Chondrocyte (in vitro differentiated cells): Measurements from ENCODE around the gene PPP1R16B. TPM values are rescaled to one million over a fixed set of nuclear protein-coding genes. Genes with fewer than 3 reads are reported as not detected.

ENCODE experiments used
- DNase-seq: peaks from one replicate; pipeline ENCODE4 v3.0.0; 2021; ENCODE audit warnings: mixed read lengths, low spot score
- H3K27ac Mint-ChIP-seq: one replicate; pipeline ENCODE4 v1.8.0; 2021; ENCODE audit warnings: mild to moderate bottlenecking, moderate library complexity, mixed read lengths; ENCODE audit not compliant: unreplicated experiment
- H3K27me3 Mint-ChIP-seq: 2 replicates; pipeline ENCODE4 v1.8.0; 2021; ENCODE audit warnings: low read depth, mixed read lengths
- H3K36me3 Mint-ChIP-seq: 2 replicates; pipeline ENCODE4 v1.8.0; 2021; ENCODE audit warnings: low read depth, mixed read lengths
- H3K4me1 Mint-ChIP-seq: 2 replicates; pipeline ENCODE4 v1.8.0; 2021; ENCODE audit warnings: low read depth, mild to moderate bottlenecking, mixed read lengths
- H3K4me3 Mint-ChIP-seq: one replicate; pipeline ENCODE4 v1.8.0; 2021; ENCODE audit warnings: mild to moderate bottlenecking, moderate library complexity, mixed read lengths; ENCODE audit not compliant: unreplicated experiment
- H3K9me3 Mint-ChIP-seq: 2 replicates; pipeline ENCODE4 v1.8.0; 2021; ENCODE audit warnings: low read depth, mixed read lengths
- CTCF ChIP-seq: fragments of 200-600 bp; sonication (generic); IDR thresholded peaks from 2 replicates; pipeline ENCODE4 v1.5.0; 2021; ENCODE audit warnings: antibody characterized with exemption, mild to moderate bottlenecking, moderate library complexity
- total RNA-seq: library from RNA; stranded (reverse); gene quantifications from 3 replicates; pipeline ENCODE4 v1.2.1, GENCODE V29; 2021

Gene PPP1R16B
- total RNA-seq, 1 donor from 2014 or later, result not detected

- TF ChIP-seq CTCF, result no peak
- Mint-ChIP-seq H3K27ac (no peak overlapping the region), H3K27me3 (peaks cover 29% of the 10 kb centered on the region), H3K4me3 (no peak overlapping the region), H3K36me3 (no peaks in the 10 kb centered on the region), H3K4me1 (no peaks in the 10 kb centered on the region), H3K9me3 (no peaks in the 10 kb centered on the region)
- DNase-seq, result no peak
Measured at GRCh38 chr20:38838326-38838725, 32.8 kb downstream of the PPP1R16B start.

GRCh38 chr20:38839563-38839962, 34.1 kb downstream of the PPP1R16B start:
- H3K9me3 Mint-ChIP-seq, result peaks cover 2% of the 10 kb centered on the region

GRCh38 chr20:38840053-38840893, 34.8 kb downstream of the PPP1R16B start:
- TF ChIP-seq CTCF, result no peak
- H3K4me3 Mint-ChIP-seq, result no peak overlapping the region
- no peak for DNase-seq
- H3K9me3 Mint-ChIP-seq, result peaks cover 2% of the 10 kb centered on the region
- no peaks in the 10 kb centered on the region for H3K4me1 Mint-ChIP-seq
- peaks cover 32% of the 10 kb centered on the region for H3K27me3 Mint-ChIP-seq
- H3K36me3 Mint-ChIP-seq, result no peaks in the 10 kb centered on the region
- no peak overlapping the region for H3K27ac Mint-ChIP-seq

More at GRCh38 chr20:38839563-38839962, 34.1 kb downstream of the PPP1R16B start:
- Mint-ChIP-seq H3K27ac (no peak overlapping the region), H3K27me3 (peaks cover 27% of the 10 kb centered on the region), H3K4me3 (no peak overlapping the region), H3K4me1 (no peaks in the 10 kb centered on the region), H3K36me3 (no peaks in the 10 kb centered on the region)
- DNase-seq, result no peak
- no peak for TF ChIP-seq CTCF

GRCh38 chr20:38840894-38841470, 35.5 kb downstream of the PPP1R16B start:
- no peak for TF ChIP-seq CTCF
- DNase-seq, result no peak
- Mint-ChIP-seq H3K27ac (no peak overlapping the region), H3K27me3 (peaks cover 39% of the 10 kb centered on the region), H3K4me1 (no peaks in the 10 kb centered on the region), H3K4me3 (no peak overlapping the region), H3K9me3 (peaks cover 2% of the 10 kb centered on the region), H3K36me3 (no peaks in the 10 kb centered on the region)

- Mint-ChIP-seq H3K4me1 (no peaks in the 10 kb centered on the region), H3K9me3 (peaks cover 2% of the 10 kb centered on the region), H3K27ac (no peak overlapping the region), H3K36me3 (no peaks in the 10 kb centered on the region), H3K27me3 (peaks cover 42% of the 10 kb centered on the region), H3K4me3 (no peak overlapping the region)
- DNase-seq, result no peak
- no peak for TF ChIP-seq CTCF
Measured at GRCh38 chr20:38841570-38841969, 36.1 kb downstream of the PPP1R16B start.
